Parathyroid adenoma (tissue), 2 donors: Measurements from ENCODE around the gene ZXDC.

Source experiments
- H2AFZ ChIP-seq: fragments of 300-600 bp; sonication (generic); one replicate; pipeline ENCODE4 v1.7.0; 2017; ENCODE audit warnings: antibody characterized with exemption, mild to moderate bottlenecking
- H3K27ac ChIP-seq: fragments of 300-600 bp; sonication (generic); one replicate; pipeline ENCODE4 v1.7.0; 2017
- H3K27me3 ChIP-seq: fragments of 300-600 bp; sonication (generic); one replicate; pipeline ENCODE4 v1.7.0; 2017; ENCODE audit warnings: low read length; ENCODE audit not compliant: control insufficient read depth, insufficient read depth
- H3K36me3 ChIP-seq: fragments of 300-600 bp; sonication (generic); one replicate; pipeline ENCODE4 v1.7.0; 2017; ENCODE audit warnings: low read length; ENCODE audit not compliant: control insufficient read depth, insufficient read depth
- H3K4me1 ChIP-seq: fragments of 300-600 bp; sonication (generic); one replicate; pipeline ENCODE4 v1.7.0; 2017; ENCODE audit warnings: control low read depth
- H3K4me2 ChIP-seq: fragments of 300-600 bp; sonication (generic); one replicate; pipeline ENCODE4 v1.7.0; 2017; ENCODE audit warnings: low read length
- H3K4me3 ChIP-seq: fragments of 300-600 bp; sonication (generic); one replicate; pipeline ENCODE4 v1.7.0; 2017; ENCODE audit warnings: low read depth, low read length
- H3K79me2 ChIP-seq: fragments of 300-600 bp; sonication (generic); one replicate; pipeline ENCODE4 v1.7.0; 2017; ENCODE audit warnings: control low read depth
- H3K9ac ChIP-seq: fragments of 300-600 bp; sonication (generic); one replicate; pipeline ENCODE4 v1.7.0; 2017; ENCODE audit warnings: mild to moderate bottlenecking
- H3K9me3 ChIP-seq: fragments of 300-600 bp; sonication (generic); one replicate; pipeline ENCODE4 v1.7.0; 2017; ENCODE audit warnings: low read length; ENCODE audit not compliant: control insufficient read depth
- TF ChIP-seq, protein P1 (sequence below): fragments of 300-600 bp; sonication (generic); IDR thresholded peaks from one replicate; pipeline ENCODE4 v1.7.0; 2017; ENCODE audit warnings: antibody characterized with exemption, mild to moderate bottlenecking
- donor health status: primary hyperparathyroidism.

ZXDC gene

DNA sequence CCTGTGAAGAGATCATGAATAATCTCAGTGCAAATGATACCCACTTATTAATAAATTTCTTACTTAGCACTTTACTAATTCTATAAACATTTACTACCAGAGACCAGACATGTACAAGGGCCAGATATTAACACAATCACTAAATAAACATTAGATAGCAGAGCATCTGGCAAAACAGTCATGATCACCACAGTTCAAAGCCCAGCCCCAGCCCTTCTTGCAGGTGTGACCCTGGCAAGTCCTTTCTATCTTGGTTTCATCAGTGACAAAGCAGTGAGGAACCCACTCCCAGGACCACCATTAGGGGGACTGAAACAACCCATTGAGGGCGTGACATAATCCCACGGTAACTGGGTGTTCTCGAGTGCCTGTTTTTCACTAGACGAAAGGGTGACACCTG lies 11.6 kb downstream of the ZXDC start:
- Histone ChIP-seq H3K36me3 (no peaks in the 10 kb centered on the region), H3K79me2 (peaks cover 49% of the 10 kb centered on the region), H3K4me2 (no peak overlapping the region), H3K4me3 (no peak overlapping the region), H3K27ac (no peak overlapping the region), H3K9ac (no peak overlapping the region), H3K4me1 (no peaks in the 10 kb centered on the region), H3K9me3 (no peaks in the 10 kb centered on the region), H2AFZ (no peak overlapping the region), H3K27me3 (no peaks in the 10 kb centered on the region)
- TF ChIP-seq, protein P1, sequence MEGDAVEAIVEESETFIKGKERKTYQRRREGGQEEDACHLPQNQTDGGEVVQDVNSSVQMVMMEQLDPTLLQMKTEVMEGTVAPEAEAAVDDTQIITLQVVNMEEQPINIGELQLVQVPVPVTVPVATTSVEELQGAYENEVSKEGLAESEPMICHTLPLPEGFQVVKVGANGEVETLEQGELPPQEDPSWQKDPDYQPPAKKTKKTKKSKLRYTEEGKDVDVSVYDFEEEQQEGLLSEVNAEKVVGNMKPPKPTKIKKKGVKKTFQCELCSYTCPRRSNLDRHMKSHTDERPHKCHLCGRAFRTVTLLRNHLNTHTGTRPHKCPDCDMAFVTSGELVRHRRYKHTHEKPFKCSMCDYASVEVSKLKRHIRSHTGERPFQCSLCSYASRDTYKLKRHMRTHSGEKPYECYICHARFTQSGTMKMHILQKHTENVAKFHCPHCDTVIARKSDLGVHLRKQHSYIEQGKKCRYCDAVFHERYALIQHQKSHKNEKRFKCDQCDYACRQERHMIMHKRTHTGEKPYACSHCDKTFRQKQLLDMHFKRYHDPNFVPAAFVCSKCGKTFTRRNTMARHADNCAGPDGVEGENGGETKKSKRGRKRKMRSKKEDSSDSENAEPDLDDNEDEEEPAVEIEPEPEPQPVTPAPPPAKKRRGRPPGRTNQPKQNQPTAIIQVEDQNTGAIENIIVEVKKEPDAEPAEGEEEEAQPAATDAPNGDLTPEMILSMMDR: no peak

DNA sequence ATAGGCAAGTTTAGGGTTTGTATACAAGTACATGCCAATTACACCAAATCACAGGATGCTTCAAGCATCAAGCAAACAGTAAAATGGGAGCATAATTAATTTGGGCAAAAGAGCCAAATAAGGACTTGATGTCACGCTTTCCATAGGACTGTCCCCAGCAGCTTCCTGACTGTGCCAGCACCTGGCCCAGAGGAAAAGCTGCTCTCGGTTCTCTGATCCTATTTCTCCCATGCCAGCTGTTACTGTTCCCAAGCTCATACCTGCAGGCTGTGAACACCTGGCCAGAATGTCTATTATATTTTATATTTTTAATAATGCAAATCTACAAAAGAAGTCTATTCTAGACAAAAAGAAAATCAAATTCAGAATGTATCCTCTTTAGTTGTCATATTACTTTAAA lies 12.2 kb downstream of the ZXDC start:
- H3K27ac ChIP-seq: no peak overlapping the region
- TF ChIP-seq, protein P1: no peak

DNA sequence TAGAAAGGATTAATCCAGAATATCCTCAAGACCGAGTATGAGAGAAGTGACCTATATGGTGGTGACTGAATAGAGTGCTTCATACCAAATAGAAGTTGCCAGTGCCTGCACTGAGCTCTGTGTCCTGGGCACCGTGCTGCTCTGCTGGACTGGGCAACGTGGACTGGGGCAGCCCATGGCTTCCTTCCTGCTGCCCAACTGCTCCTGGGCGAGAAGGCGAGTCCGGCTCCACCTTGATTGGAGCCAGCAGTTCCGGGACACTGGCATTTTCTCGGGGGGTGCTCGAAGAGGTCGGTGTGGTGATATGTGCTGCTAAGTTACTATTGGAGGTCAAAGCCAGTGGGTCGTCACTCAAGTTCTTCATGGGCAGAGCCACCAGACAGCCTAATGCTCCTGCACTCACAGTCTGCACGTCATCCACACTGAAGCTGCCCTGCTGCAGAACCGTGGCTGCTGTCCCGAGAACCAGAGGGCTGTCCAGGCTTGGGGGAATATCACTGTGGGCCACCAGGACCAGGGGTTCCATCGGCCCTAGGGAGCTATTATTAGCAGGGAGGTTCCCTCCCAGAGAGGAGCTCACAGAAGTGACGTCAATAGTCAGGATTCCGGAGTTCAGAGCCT lies 14.1 kb downstream of the ZXDC start:
- Histone ChIP-seq H3K27me3 (no peaks in the 10 kb centered on the region), H2AFZ (no peak overlapping the region), H3K4me1 (no peaks in the 10 kb centered on the region), H3K27ac (no peak overlapping the region), H3K79me2 (peaks cover 31% of the 10 kb centered on the region), H3K4me2 (no peak overlapping the region), H3K36me3 (no peaks in the 10 kb centered on the region), H3K9ac (no peak overlapping the region), H3K9me3 (no peaks in the 10 kb centered on the region), H3K4me3 (no peak overlapping the region)
- TF ChIP-seq, protein P1: no peak

More for the DNA sequence above, 12.2 kb downstream of the ZXDC start:
- Histone ChIP-seq H3K79me2 (peaks cover 44% of the 10 kb centered on the region), H3K9me3 (no peaks in the 10 kb centered on the region), H3K4me1 (no peaks in the 10 kb centered on the region), H3K4me3 (no peak overlapping the region), H3K4me2 (no peak overlapping the region), H3K36me3 (no peaks in the 10 kb centered on the region), H2AFZ (no peak overlapping the region), H3K9ac (no peak overlapping the region), H3K27me3 (no peaks in the 10 kb centered on the region)

DNA sequence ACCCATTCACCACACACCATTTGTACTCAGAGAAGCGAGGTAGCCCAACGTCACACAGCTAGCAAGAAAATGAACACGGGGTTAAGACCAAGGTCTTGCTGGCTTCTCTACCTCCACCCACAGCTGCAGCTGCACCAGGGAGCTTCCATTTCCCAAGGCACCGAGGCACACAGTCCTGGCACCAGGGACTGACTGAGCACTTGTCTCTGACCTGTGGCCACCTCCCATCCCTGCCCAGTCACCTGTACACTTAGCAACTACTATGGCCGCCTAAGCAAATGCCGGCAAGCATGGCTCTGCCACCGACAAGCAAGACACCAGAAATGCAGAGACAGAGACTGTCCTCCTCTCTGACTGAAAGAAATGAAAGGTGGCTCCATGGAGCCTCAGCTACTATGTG lies 15.3 kb downstream of the ZXDC start:
- no peak overlapping the region for H3K27ac ChIP-seq
- no peak overlapping the region for H3K4me2 ChIP-seq
- no peaks in the 10 kb centered on the region for H3K36me3 ChIP-seq
- H3K4me1 ChIP-seq: no peaks in the 10 kb centered on the region
- H3K27me3 ChIP-seq: no peaks in the 10 kb centered on the region
- H2AFZ ChIP-seq: no peak overlapping the region
- no peaks in the 10 kb centered on the region for H3K9me3 ChIP-seq
- no peak overlapping the region for H3K4me3 ChIP-seq
- peaks cover 32% of the 10 kb centered on the region for H3K79me2 ChIP-seq
- TF ChIP-seq, protein P1: no peak
- no peak overlapping the region for H3K9ac ChIP-seq

DNA sequence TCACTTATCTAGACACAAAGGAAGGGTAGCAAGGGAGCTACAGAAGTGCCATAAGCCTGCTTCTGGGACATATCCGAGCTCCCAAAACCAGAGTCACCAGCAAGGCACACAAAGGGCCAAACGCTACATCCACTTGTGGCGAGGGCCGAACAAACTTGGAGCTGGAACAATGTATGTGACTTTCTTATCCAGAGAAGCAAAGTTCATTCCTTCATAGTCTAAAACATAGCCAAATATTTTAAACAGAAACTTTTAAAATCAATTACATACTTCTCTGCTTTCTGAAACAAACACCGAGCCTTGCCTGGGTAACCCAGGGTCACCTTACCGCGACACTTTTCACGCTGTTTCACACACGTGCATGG lies 15.9 kb downstream of the ZXDC start:
- peaks cover 27% of the 10 kb centered on the region for H3K79me2 ChIP-seq
- no peak overlapping the region for H3K4me3 ChIP-seq
- H3K4me2 ChIP-seq: no peak overlapping the region
- TF ChIP-seq, protein P1: no peak
- no peaks in the 10 kb centered on the region for H3K9me3 ChIP-seq
- no peak overlapping the region for H3K27ac ChIP-seq
- H3K9ac ChIP-seq: no peak overlapping the region
- H3K27me3 ChIP-seq: no peaks in the 10 kb centered on the region
- H3K36me3 ChIP-seq: no peaks in the 10 kb centered on the region
- no peaks in the 10 kb centered on the region for H3K4me1 ChIP-seq
- H2AFZ ChIP-seq: no peak overlapping the region
